NK-92 (cell line): Measurements from ENCODE around the gene ZNF165.
"Not testable (repeated sequence)": the region's sequence is repeated elsewhere in the genome, so short reads cannot be mapped to it uniquely, and the experiment has no call there.

Experiments
- DNase-seq: peaks from one replicate; lab custom pipeline; 2025; ENCODE audit not compliant: unreplicated experiment; lab: John Stamatoyannopoulos, UW

The ZNF165 gene

GRCh38 chr6:28080381-28080630 is at the start of gene ZNF165:
TSS of gene ZNF165 (plus strand) at chr6:28080568. CDS start at chr6:28085481, 4,913 bp downstream.
- DNase-seq: not testable (repeated sequence)

GRCh38 chr6:28053584-28053983 is 26.8 kb upstream of the ZNF165 start:
- no peak for DNase-seq

GRCh38 chr6:28060405-28060804 is 20.0 kb upstream of the ZNF165 start:
- no peak for DNase-seq

- DNase-seq: no peak
Observed at GRCh38 chr6:28064272-28064671, 16.1 kb upstream of the ZNF165 start.

GRCh38 chr6:28068067-28068466 is 12.3 kb upstream of the ZNF165 start:
- DNase-seq: no peak

GRCh38 chr6:28070968-28071367 is 9.4 kb upstream of the ZNF165 start:
- DNase-seq: not testable (repeated sequence)

- no peak for DNase-seq
Observed at GRCh38 chr6:28078050-28078449, 2.3 kb upstream of the ZNF165 start.

GRCh38 chr6:28078836-28079235 is 1.5 kb upstream of the ZNF165 start:
- DNase-seq: no peak

GRCh38 chr6:28080631-28081485 is 490 bp downstream of the ZNF165 start:
- DNase-seq: peak; percentile 17

- no peak for DNase-seq
Observed at GRCh38 chr6:28081486-28081751, 1.1 kb downstream of the ZNF165 start.

GRCh38 chr6:28082939-28083338 is 2.6 kb downstream of the ZNF165 start:
- DNase-seq: no peak

- no peak for DNase-seq
Observed at GRCh38 chr6:28089054-28089453, 8.7 kb downstream of the ZNF165 start.

- no peak for DNase-seq
Observed at GRCh38 chr6:28090917-28091586, 10.7 kb downstream of the ZNF165 start.

- not testable (repeated sequence) for DNase-seq
Observed at GRCh38 chr6:28102222-28102621, 21.9 kb downstream of the ZNF165 start.

GRCh38 chr6:28102699-28103098 is 22.3 kb downstream of the ZNF165 start:
- DNase-seq: not testable (repeated sequence)

- DNase-seq: no peak
Observed at GRCh38 chr6:28104392-28105244, 24.2 kb downstream of the ZNF165 start.

GRCh38 chr6:28105245-28105639 is 24.9 kb downstream of the ZNF165 start:
- DNase-seq: no peak

- no peak for DNase-seq
Observed at GRCh38 chr6:28107506-28107905, 27.1 kb downstream of the ZNF165 start.

GRCh38 chr6:28111964-28112363 is 31.6 kb downstream of the ZNF165 start:
- DNase-seq: no peak

GRCh38 chr6:28115799-28116198 is 35.4 kb downstream of the ZNF165 start:
- DNase-seq: no peak

- DNase-seq: no peak
Observed at GRCh38 chr6:28117386-28118050, 37.1 kb downstream of the ZNF165 start.
